Measurements from ENCODE around the gene SGCE.

DNA sequence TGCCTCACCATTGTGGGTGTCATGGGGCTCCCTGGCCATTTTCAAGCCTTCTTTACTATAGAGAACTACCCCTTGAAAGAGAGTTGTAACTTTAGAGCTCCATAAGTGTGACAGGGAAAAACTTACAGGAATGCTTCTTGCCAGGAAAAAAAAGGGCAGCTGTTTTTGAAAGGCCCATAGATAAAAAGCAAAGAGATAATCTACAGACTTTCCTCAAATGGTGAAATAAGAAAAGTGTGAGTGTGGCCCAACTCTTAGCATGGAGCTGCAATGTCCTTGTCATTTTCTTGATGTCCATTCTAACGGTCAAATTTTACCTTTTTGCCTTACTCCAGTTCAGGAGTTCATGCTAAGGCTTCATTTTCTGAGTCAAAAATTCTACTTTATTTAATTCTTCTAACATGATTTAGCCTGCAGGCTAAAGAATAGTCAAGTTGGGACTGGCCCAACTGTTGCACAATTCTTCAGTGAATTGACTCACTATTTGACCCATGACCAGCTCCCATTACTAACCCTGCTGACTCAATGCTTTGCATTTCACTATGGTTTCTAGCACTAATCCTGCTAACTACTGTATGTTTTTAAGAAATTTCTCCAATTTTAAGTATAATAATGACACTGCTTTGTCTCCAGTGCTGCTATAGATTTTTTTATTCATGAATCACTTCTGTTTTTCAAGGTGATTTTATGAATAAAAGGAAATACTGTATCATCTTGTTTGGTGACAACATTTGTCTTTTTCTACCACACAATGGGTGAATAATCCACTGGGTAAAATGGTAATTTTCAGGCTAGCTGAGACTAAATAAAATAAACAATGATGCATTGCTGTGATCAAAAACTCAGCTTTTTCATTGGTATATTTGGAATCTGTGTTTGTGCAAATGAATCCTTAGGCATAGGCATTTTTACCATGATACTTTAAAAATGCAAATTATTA is 41.4 kb upstream of the SGCE start:
- TF ChIP-seq POLR2AphosphoS5 (IDR thresholded peaks at IDR 0.05) = peak in 2 of 3 donors; percentile 64 to 72
- no peak for TF ChIP-seq POLR2A (IDR thresholded peaks at IDR 0.05)
